ENCODE data around the gene PMM2.

DNA sequence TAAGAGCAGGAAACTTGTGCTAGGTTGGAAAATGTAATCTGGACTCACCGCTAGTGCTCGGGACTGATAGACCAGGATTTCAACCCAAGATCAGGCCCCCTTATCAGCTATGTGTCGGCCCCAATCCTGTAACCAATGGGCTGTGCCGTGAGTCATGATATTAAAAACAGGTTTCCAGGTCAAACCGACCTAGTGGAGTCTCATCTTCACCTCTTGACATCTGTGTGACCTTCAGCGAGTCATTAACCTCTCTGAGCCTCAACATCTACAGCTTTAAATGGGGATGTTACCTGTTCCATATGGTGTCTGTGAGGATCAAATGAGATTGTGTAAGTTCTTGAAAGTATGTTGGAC lies 512 bp downstream of the PMM2 start:
- TF ChIP-seq POLR2A (IDR thresholded peaks at IDR 0.05), result no peak
- TF ChIP-seq, protein P1, sequence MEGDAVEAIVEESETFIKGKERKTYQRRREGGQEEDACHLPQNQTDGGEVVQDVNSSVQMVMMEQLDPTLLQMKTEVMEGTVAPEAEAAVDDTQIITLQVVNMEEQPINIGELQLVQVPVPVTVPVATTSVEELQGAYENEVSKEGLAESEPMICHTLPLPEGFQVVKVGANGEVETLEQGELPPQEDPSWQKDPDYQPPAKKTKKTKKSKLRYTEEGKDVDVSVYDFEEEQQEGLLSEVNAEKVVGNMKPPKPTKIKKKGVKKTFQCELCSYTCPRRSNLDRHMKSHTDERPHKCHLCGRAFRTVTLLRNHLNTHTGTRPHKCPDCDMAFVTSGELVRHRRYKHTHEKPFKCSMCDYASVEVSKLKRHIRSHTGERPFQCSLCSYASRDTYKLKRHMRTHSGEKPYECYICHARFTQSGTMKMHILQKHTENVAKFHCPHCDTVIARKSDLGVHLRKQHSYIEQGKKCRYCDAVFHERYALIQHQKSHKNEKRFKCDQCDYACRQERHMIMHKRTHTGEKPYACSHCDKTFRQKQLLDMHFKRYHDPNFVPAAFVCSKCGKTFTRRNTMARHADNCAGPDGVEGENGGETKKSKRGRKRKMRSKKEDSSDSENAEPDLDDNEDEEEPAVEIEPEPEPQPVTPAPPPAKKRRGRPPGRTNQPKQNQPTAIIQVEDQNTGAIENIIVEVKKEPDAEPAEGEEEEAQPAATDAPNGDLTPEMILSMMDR (IDR thresholded peaks at IDR 0.05 in 4 of 5, conservative IDR thresholded peaks at IDR 0.05 in 1 of 5), result no peak

Data from gastrocnemius medialis (tissue), 4 donors.